BJ (cell line): ENCODE results near the gene SLC39A11. TPM values are rescaled to one million over a fixed set of nuclear protein-coding genes. Genes with fewer than 3 reads are reported as not detected.
"Not testable (repeated sequence)": the region's sequence is repeated elsewhere in the genome, so short reads cannot be mapped to it uniquely, and the experiment has no call there.

Experiments used
- CTCF ChIA-PET: fragments of 350-600 bp; formaldehyde crosslinking; extraction: SDS; loops from one replicate; lab custom pipeline; 2021; ENCODE audit warnings: antibody characterized with exemption, inconsistent platforms; lab: Yijun Ruan, JAX
- POLR2A ChIA-PET: fragments of 300-600 bp; sonication (Branson Sonifier 250); formaldehyde crosslinking; extraction: SDS; loops from one replicate; lab custom pipeline; 2021; ENCODE audit warnings: antibody characterized with exemption; lab: Charles Lee
- DNase-seq: peaks from one replicate; pipeline ENCODE4 v3.0.0-alpha.2; 2011; ENCODE audit warnings: low read depth
- H3K27me3 ChIP-seq: 2 replicates; pipeline ENCODE4 v1.6.0; 2011; ENCODE audit warnings: low read length; ENCODE audit not compliant: control insufficient read depth, insufficient read depth
- H3K36me3 ChIP-seq: 2 replicates; pipeline ENCODE4 v1.5.1; 2011; ENCODE audit warnings: low read length; ENCODE audit not compliant: control insufficient read depth, insufficient read depth
- H3K4me3 ChIP-seq: 2 replicates; pipeline ENCODE4 v1.5.1; 2011; ENCODE audit warnings: low read depth, mild to moderate bottlenecking, control low read depth, low read length
- CTCF ChIP-seq: IDR thresholded peaks from 2 replicates; pipeline ENCODE4 v1.5.1; 2011; ENCODE audit warnings: low read depth, mild to moderate bottlenecking, control low read depth, inconsistent platforms, low read length, moderate library complexity; ENCODE audit not compliant: insufficient read depth
- polyA plus RNA-seq: library from polyadenylated mRNA; depleted of rRNA; stranded (reverse); fragments of >200 nt; gene quantifications from 2 replicates; pipeline ENCODE4 v1.2.3, GENCODE V29; 2011

Gene SLC39A11
- polyA plus RNA-seq, 1 experiment, result 20.9 TPM

GRCh38 chr17:72997559-72997958, 94.9 kb downstream of the SLC39A11 start:
- DNase-seq, result no peak
- TF ChIP-seq CTCF, result no peak
- Histone ChIP-seq H3K27me3 (no peaks in the 10 kb centered on the region), H3K4me3 (no peak overlapping the region), H3K36me3 (no peaks in the 10 kb centered on the region)
- CTCF ChIA-PET, result no interaction called here
- POLR2A ChIA-PET, result no interaction called here

GRCh38 chr17:72996791-72997190, 95.7 kb downstream of the SLC39A11 start:
- no peak for DNase-seq
- ChIA-PET POLR2A (no interaction called here), CTCF (no interaction called here)
- Histone ChIP-seq H3K27me3 (no peaks in the 10 kb centered on the region), H3K4me3 (no peak overlapping the region), H3K36me3 (no peaks in the 10 kb centered on the region)
- no peak for TF ChIP-seq CTCF

- ChIA-PET CTCF (interaction anchor here (0.6 to 2.6 kb wide), 2 partner anchors 9 to 194 kb away, joined by 3 to 19 read pairs; no protein-coding TSS in a partner anchor), POLR2A (no interaction called here)
- no peak for DNase-seq
- Histone ChIP-seq H3K4me3 (no peak overlapping the region), H3K27me3 (no peaks in the 10 kb centered on the region), H3K36me3 (no peaks in the 10 kb centered on the region)
- TF ChIP-seq CTCF, result no peak
These were observed 97.4 kb downstream of the SLC39A11 start for GRCh38 chr17:72995008-72995656.

- CTCF ChIA-PET, POLR2A ChIA-PET, H3K36me3 ChIP-seq, H3K27me3 ChIP-seq, DNase-seq, H3K4me3 ChIP-seq: not testable (repeated sequence)
These were observed 99.6 kb downstream of the SLC39A11 start for GRCh38 chr17:72992783-72993467.

GRCh38 chr17:72991651-72992050, 100.8 kb downstream of the SLC39A11 start:
- TF ChIP-seq CTCF, result no peak
- ChIA-PET POLR2A (no interaction called here), CTCF (no interaction called here)
- Histone ChIP-seq H3K36me3 (no peaks in the 10 kb centered on the region), H3K27me3 (no peaks in the 10 kb centered on the region), H3K4me3 (no peak overlapping the region)
- DNase-seq, result no peak
